ENCODE data around the gene OST4.
"Not testable (repeated sequence)": the region's sequence is repeated elsewhere in the genome, so short reads cannot be mapped to it uniquely, and the experiment has no call there.

Gene OST4

GRCh38 chr2:27071277-27071989, at the start of gene OST4:
Gene OST4 (minus strand): TSS chr2:27071654.
- DNase-seq = peak; percentile 86

- DNase-seq = not testable (repeated sequence)
Observed at GRCh38 chr2:27119330-27119670, 47.8 kb upstream of the OST4 start.

GRCh38 chr2:27118525-27119329, 47.3 kb upstream of the OST4 start, which contains the start of gene CGREF1:
Gene CGREF1 (minus strand): TSS chr2:27119128. CDS start chr2:27104366, 14,762 bp downstream.
- no peak for DNase-seq

GRCh38 chr2:27117995-27118524, 46.6 kb upstream of the OST4 start:
- DNase-seq = no peak

GRCh38 chr2:27115519-27115918, 44.1 kb upstream of the OST4 start:
- DNase-seq = no peak

- not testable (repeated sequence) for DNase-seq
Observed at GRCh38 chr2:27111392-27112078, 40.1 kb upstream of the OST4 start.

GRCh38 chr2:27110603-27111352, 39.3 kb upstream of the OST4 start:
- not testable (repeated sequence) for DNase-seq

- no peak for DNase-seq
Observed at GRCh38 chr2:27109083-27109482, 37.6 kb upstream of the OST4 start.

- no peak for DNase-seq
Observed at GRCh38 chr2:27108221-27108620, 36.8 kb upstream of the OST4 start.

GRCh38 chr2:27105981-27106380, 34.5 kb upstream of the OST4 start:
- no peak for DNase-seq

GRCh38 chr2:27102329-27102728, 30.9 kb upstream of the OST4 start:
- DNase-seq = no peak

- DNase-seq = no peak
Observed at GRCh38 chr2:27100036-27100435, 28.6 kb upstream of the OST4 start.

GRCh38 chr2:27099334-27099955, 28.0 kb upstream of the OST4 start:
- no peak for DNase-seq

GRCh38 chr2:27097341-27097740, 25.9 kb upstream of the OST4 start:
- no peak for DNase-seq

- no peak for DNase-seq
Observed at GRCh38 chr2:27096748-27097297, 25.4 kb upstream of the OST4 start.

GRCh38 chr2:27095745-27096651, 24.5 kb upstream of the OST4 start:
- peak; percentile 44 for DNase-seq

GRCh38 chr2:27095427-27095744, 23.9 kb upstream of the OST4 start:
- DNase-seq = no peak

- no peak for DNase-seq
Observed at GRCh38 chr2:27094353-27094984, 23.0 kb upstream of the OST4 start.

- DNase-seq = no peak
Observed at GRCh38 chr2:27093430-27094352, 22.2 kb upstream of the OST4 start.

All from CD4-positive, alpha-beta T cell treated with Interleukin-4 for 4 hours (primary cell).